Activated CD4-positive, alpha-beta T cell treated with anti-CD3 and anti-CD28 coated beads, Interleukin-2, amount 50 U/mL, for 16 hours (primary cell): ENCODE measurements around the gene CELF2.
A peak's percentile ranks its signal among the peaks of the same experiment; 100 is the strongest.

ENCODE experiments used
- DNase-seq: peaks from one replicate; pipeline ENCODE4 v3.0.0-alpha.2; 2020

CELF2 gene

GRCh38 chr10:11231285-11231684 is 213.6 kb downstream of the CELF2 start:
- no peak for DNase-seq

- DNase-seq = peak; percentile 71
Observed at GRCh38 chr10:11232222-11232961, 214.7 kb downstream of the CELF2 start.

DNA sequence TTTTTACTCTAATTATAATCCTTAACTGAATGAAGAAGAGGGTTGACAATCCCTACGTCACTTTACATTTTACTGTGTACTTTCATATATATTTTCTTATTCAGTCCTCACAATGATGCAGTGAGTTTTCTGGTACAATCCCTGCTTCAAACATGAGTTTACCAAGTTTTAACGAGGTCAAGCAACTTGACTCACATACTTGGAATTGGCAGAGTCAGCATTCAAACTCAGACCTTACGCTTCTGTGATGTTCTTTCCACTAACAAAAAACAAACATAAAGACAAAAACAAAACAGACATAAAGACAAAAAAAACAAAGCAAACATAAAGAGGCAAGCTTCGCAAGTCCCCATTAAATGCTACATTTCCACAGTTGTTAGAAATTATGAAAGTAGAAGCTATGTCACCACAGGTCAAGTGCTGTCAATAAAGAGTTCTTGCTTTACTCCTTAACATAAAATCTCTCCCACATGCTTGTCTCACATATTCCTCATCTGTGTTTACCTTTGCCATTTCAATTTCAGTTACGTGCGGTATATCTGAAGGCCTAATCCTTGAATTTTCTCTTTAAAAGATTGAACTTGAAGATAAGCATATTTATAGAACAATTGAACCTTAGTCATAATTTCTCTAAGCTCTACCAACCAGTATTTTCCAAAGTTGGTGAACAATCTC is 217.3 kb downstream of the CELF2 start:
- no peak for DNase-seq

DNA sequence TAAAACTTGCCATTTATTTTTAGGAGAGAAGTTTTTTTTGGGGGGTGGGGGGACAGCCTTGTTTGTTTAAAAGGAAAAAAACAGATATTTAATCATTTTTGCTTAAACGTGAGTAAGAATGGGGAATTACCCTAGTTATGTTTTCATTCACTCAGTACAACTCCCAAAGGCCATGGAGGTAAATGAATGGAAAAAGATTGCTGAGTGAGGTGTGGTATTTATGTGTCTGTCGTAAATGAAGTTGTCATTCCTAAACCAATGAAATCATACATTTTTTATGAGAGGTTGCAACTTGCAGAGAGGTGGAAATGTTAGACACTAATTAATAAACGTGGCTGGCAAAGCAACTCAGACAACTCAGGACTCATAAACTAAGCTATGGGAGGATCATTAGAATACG is 218.1 kb downstream of the CELF2 start:
- DNase-seq = peak; percentile 79

- DNase-seq = peak; percentile 85
Observed at GRCh38 chr10:11236234-11236633, 218.6 kb downstream of the CELF2 start.

GRCh38 chr10:11237571-11237970 is 219.9 kb downstream of the CELF2 start:
- peak; percentile 59 for DNase-seq

GRCh38 chr10:11238893-11239292 is 221.2 kb downstream of the CELF2 start:
- DNase-seq = no peak

DNA sequence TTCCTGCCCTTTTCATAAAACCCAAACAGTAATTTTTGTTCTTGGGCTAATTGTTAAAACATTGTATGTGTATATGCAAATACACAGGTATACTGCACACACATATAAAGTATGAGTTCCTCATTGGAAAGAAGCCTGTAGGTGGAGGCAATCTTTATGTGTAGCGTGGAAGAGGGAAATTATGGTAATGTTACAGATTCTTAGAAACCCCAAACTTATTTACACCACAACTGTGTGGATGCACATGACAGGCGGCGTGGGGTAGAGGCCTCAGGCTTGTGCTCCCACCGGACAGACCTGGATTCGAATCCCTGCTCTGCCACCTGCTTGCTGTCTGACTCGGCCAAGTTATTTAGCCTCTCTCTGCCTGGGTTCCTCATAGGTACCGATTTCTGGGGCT is 223.0 kb downstream of the CELF2 start:
- no peak for DNase-seq

DNA sequence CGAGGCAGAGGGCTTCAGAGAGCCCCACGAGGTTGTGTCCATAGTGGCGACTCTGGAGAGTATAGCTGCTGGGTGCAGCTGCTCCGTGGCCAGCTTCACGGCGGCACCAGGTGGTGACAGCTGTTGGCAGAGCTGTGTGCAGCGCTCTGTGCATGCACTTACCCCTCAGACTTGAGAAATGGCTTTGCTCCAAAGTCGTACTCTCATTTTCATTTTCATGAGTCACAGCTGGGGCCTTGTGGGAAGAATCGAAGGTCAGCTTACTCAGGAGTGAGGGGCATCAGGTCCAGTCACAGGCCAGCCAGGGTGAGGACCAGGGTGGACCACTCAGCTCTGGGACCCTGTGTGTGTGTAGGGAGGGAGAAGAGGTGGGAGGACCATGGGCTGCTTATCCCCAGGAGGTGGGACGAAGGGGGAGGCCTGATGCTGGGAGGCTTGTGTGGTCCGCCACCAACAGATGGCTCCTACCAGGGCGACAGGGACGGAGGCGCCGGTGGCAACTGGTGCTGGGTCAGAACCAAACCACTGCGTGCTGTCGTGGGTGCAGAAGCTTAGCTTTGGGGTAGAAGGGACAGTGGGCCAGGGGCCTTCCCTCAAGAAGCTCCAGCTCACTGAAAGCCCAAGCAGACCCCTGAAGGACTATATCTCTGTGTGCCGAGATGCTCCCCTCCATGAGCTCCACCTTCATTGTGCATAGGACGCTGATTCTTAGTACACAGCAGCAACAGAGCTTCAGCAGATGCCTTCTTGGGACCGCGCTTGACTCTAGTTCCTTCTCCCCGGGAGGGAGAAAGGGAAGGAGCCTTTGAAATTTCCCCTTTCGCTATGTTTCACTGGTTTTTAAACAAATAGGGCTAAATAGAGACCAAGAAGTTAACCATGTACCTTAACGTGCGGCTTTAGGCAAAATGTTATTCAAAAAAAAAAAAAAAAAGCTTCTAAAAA is 225.0 kb downstream of the CELF2 start:
- DNase-seq = peak; percentile 46

GRCh38 chr10:11243425-11244222 is 226.0 kb downstream of the CELF2 start:
- DNase-seq = no peak

DNA sequence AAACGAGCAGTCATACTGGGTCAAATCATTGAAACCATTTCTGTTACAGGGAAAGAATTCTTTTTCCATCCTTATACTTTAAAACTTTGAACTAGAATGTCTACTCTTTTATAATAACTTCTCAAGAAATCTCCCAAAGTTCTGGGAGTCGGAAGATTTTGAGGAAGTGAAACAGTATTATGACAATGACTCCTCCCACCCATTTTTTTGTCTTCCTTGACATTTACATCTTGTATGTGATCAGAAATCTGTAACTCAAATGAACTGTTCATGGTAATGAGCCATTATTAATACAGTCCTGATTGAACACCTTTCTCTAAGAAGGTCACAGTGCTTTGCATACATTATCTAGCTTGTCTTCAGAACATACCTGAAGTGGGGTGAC is 227.4 kb downstream of the CELF2 start:
- DNase-seq = no peak

GRCh38 chr10:11245510-11245909 is 227.8 kb downstream of the CELF2 start:
- peak; percentile 33 for DNase-seq

GRCh38 chr10:11245981-11246590 is 228.4 kb downstream of the CELF2 start:
- no peak for DNase-seq

- no peak for DNase-seq
Observed at GRCh38 chr10:11246752-11247467, 229.2 kb downstream of the CELF2 start.

DNA sequence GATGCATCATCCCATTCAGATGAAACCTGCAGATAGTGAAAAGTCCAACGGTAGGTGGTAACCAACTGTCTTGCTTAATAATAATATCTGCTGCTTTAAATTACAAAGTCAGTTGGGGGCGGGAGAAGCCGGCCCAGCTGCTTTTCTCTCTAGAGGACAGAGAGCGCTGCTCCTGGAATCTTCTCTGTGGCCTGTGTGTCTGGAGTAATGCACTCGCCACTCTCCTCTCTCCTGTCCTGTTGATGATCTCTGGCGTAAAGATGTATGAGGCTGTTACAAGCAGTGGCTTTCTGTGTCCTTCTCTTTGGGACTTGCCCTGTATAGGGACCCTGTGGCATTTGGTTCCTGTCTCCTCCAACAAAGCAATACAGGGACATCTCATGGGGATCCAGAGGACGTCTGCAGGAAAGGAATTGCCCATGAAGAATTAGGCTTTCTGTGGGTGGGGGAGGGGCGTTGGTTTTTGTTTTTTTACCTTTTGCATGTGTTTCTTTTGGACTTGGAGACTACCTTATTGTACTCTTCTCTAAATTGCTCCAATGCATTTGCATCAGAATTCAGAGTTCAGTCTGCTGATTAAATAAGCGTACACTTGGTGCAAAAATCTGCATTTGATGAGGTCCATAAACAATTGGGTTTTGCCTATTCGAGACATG is 231.6 kb downstream of the CELF2 start:
- no peak for DNase-seq

DNA sequence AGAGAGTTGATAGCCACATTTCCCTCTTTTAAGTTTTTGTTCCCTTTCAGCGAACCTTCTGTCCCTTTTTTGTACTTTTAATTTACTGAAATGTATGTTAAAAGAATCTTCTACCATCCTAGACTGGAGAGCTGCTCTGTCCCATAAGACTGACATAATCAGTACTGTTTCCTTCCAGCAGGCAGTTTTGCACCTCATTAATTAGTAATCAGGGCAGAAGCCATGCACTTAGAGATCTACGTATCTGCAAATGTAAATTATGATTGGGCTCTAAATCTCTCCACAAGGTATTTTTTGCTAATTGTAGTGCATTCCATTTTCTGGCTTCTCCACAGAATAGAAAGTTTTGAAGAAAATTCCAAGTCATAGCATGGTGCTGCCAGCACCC is 232.1 kb downstream of the CELF2 start:
- no peak for DNase-seq

DNA sequence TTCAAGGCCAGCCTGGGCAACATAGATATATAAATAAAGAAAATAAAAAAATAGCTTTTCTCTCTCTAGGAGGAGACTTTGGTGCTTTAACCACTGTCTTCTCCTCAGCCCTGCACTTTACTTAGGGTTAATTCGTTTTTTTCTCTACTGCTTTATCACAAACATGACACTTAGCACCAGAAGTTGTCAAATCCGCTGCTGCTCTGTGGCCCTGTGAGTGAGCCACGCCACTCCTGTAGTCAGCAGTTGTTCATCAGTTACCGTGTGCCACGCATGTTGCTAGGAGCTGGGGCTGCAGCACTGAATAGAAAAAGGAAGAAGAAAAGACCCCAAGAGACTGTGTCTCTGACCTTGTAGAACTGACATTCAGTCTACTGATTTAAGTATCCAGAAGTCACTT is 232.6 kb downstream of the CELF2 start:
- DNase-seq = no peak

DNA sequence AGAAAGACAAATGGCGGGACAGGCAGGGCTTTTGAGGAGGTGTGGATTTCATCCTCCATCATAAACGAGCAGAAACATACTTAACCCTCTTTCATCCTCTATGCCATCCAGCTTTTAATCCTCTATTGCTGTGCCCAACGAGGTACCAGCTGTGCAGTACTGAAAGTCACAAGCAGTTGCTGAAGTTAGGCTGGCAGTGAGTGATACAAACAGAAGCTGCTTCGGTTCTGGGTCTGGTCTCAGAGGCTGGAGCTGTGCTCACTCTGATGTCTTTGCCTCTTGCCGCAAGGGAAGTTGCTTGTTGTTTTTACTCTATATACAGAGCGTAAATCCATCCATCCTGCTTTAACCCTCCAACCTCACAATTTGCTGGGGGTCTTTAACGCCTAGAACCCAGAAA is 235.2 kb downstream of the CELF2 start:
- no peak for DNase-seq

- no peak for DNase-seq
Observed at GRCh38 chr10:11253385-11254002, 235.8 kb downstream of the CELF2 start.

GRCh38 chr10:11255156-11255555 is 237.5 kb downstream of the CELF2 start:
- DNase-seq = no peak
